ENCODE measurements around the gene PAWR. TPM values are rescaled to one million over a fixed set of nuclear protein-coding genes. Genes with fewer than 3 reads are reported as not detected.

PAWR gene
- total and polyA plus RNA-seq, 10 of the 15 experiments (the other 5 are each of a cell fraction or from before 2014, with no cell fraction given) = 8.1 to 70.6 (median 24.2) TPM

DNA sequence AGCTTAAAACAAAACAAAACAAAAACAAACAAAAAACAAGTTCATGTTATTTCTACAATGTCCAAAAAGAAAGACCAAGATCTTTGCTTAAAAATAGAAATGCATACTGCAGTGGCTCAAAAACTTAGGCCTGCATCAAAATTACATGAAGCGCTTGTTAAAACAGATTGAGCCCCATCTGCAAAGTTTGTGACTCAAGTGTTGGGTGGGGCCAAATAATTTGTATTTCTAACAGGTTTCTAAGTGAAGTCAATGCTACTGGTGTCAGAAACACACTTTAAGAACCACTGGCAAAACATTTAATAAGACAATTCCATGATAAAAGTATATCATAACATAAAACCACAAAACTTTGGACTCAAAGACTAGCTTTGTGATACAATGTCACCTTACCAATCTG lies 105.6 kb downstream of the PAWR start:
- RAD21 ChIA-PET (ENCODE audit: unreplicated experiment) = interaction anchor here (0.6 to 1.1 kb wide), 2 partner anchors 8 to 105 kb away, joined by 3 read pairs; no protein-coding TSS in a partner anchor
- Histone ChIP-seq H3K4me3 (no peak overlapping the region), H3K27ac (ENCODE audit: control insufficient read depth, insufficient read depth) (no peak overlapping the region), H3K36me3 (ENCODE audit: control insufficient read depth in 2 of 2, insufficient read depth in 2 of 2, low read length in 1 of 2) (no peaks in the 10 kb centered on the region), H3K4me1 (ENCODE audit: control insufficient read depth, insufficient read depth, low read length) (no peaks in the 10 kb centered on the region), H3K4me2 (ENCODE audit: control insufficient read depth, insufficient read depth) (no peak overlapping the region), H3K79me2 (ENCODE audit: control insufficient read depth, insufficient read depth, low read length) (no peaks in the 10 kb centered on the region), H3K9ac (ENCODE audit: control insufficient read depth, insufficient read depth, low read length) (no peak overlapping the region), H3K27me3 (replicated peaks in 1 of 2; ENCODE audit: control insufficient read depth in 2 of 2, insufficient read depth in 2 of 2, low read length in 1 of 2) (no peaks in the 10 kb centered on the region), H2AFZ (ENCODE audit: control insufficient read depth, low read depth, low read length) (no peak overlapping the region), H4K20me1 (ENCODE audit: control insufficient read depth, insufficient read depth) (no peaks in the 10 kb centered on the region), H3K9me3 (replicated peaks; ENCODE audit: control insufficient read depth, insufficient read depth, low read length) (no peaks in the 10 kb centered on the region)
- DNase-seq (ENCODE audit: low read depth, low spot score) (no peak), FAIRE-seq (no peak), ATAC-seq (no peak)
- no peak for TF ChIP-seq HCFC1 (IDR thresholded peaks at IDR 0.05; ENCODE audit: low read length)
- no peak for TF ChIP-seq RELA (IDR thresholded peaks at IDR 0.05; ENCODE audit: borderline replicate concordance, partially characterized antibody)
- no peak for TF ChIP-seq RCOR1 (conservative IDR thresholded peaks at IDR 0.05; ENCODE audit: low read depth, low read length)
- no peak for TF ChIP-seq POU2F2 (IDR thresholded peaks at IDR 0.05; ENCODE audit: borderline replicate concordance, low read depth, low read length)
- TF ChIP-seq FOXM1 (IDR thresholded peaks at IDR 0.05; ENCODE audit: low read depth, low read length) = no peak
- BruUV-seq (replicated peaks) = no TSS peak
- CTCF ChIA-PET = interaction anchor here (1.0 to 1.2 kb wide), 2 partner anchors 15 to 18 kb away, joined by 3 read pairs; no protein-coding TSS in a partner anchor
- POLR2A ChIA-PET = no interaction called here
- intact Hi-C loops (cut with micrococcal nuclease; ENCODE audit: unreplicated experiment) = no loop called here
- in situ Hi-C loops (cut with MboI) = no loop called here
- WGBS (ENCODE audit: insufficient coverage, insufficient replicate concordance, low lambda C conversion rate, missing lambda C conversion rate) = 91% methylated on average over 1 of the region's 1 CpG
- SMC1A ChIA-PET (ENCODE audit: uncharacterized antibody, unreplicated experiment) = interaction anchor here (1.0 kb wide), 1 partner anchor 18 kb away, joined by 3 read pairs; no protein-coding TSS in a partner anchor

GRCh38 chr12:79573820-79574219 lies 116.9 kb downstream of the PAWR start:
- no TSS peak for BruUV-seq (replicated peaks)
- H3K4me2 ChIP-seq (ENCODE audit: control insufficient read depth, insufficient read depth) = no peak overlapping the region
- 96% methylated on average over 19 of the region's 22 CpGs for WGBS (ENCODE audit: insufficient coverage, insufficient replicate concordance, low lambda C conversion rate, missing lambda C conversion rate)
- H3K79me2 ChIP-seq (ENCODE audit: control insufficient read depth, insufficient read depth, low read length) = no peaks in the 10 kb centered on the region
- ATAC-seq (no peak), DNase-seq (ENCODE audit: low read depth, low spot score) (no peak), FAIRE-seq (no peak)
- no peak overlapping the region for H3K27ac ChIP-seq (ENCODE audit: control insufficient read depth, insufficient read depth)
- H3K9me3 ChIP-seq (replicated peaks; ENCODE audit: control insufficient read depth, insufficient read depth, low read length) = peaks cover 4% of the 10 kb centered on the region; the same call in 1 of the 3 replicates
- no peak for TF ChIP-seq ASH2L (IDR thresholded peaks at IDR 0.05; ENCODE audit: borderline replicate concordance, low read depth)
- no peak for TF ChIP-seq MYB (IDR thresholded peaks at IDR 0.05; ENCODE audit: borderline replicate concordance, low read depth, low read length)
- no peak for TF ChIP-seq SKIL (IDR thresholded peaks at IDR 0.05; ENCODE audit: low read depth, poor library complexity, severe bottlenecking)
- RAD21 ChIA-PET (ENCODE audit: unreplicated experiment) = no interaction called here
- CTCF ChIA-PET = no interaction called here
- peaks cover 0 to 2% of the 10 kb centered on the region in 2 experiments; a peak in 2 of 4 replicates for H3K36me3 ChIP-seq (ENCODE audit: control insufficient read depth in 2 of 2, insufficient read depth in 2 of 2, low read length in 1 of 2)
- no peaks in the 10 kb centered on the region for H3K4me1 ChIP-seq (ENCODE audit: control insufficient read depth, insufficient read depth, low read length)
- H3K9ac ChIP-seq (ENCODE audit: control insufficient read depth, insufficient read depth, low read length) = no peak overlapping the region
- SMC1A ChIA-PET (ENCODE audit: uncharacterized antibody, unreplicated experiment) = no interaction called here
- in situ Hi-C loops (cut with MboI) = no loop called here
- H3K4me3 ChIP-seq = no peak overlapping the region
- no peak overlapping the region for H2AFZ ChIP-seq (ENCODE audit: control insufficient read depth, low read depth, low read length)
- no peaks in the 10 kb centered on the region for H3K27me3 ChIP-seq (replicated peaks in 1 of 2; ENCODE audit: control insufficient read depth in 2 of 2, insufficient read depth in 2 of 2, low read length in 1 of 2)
- intact Hi-C loops (cut with micrococcal nuclease; ENCODE audit: unreplicated experiment) = no loop called here
- H4K20me1 ChIP-seq (ENCODE audit: control insufficient read depth, insufficient read depth) = no peaks in the 10 kb centered on the region
- POLR2A ChIA-PET = no interaction called here
